Right ventricle myocardium inferior (tissue), 1 donor: Measurements from ENCODE around the gene STUB1. TPM values are rescaled to one million over a fixed set of nuclear protein-coding genes. Genes with fewer than 3 reads are reported as not detected.
"Not testable (repeated sequence)": the region's sequence is repeated elsewhere in the genome, so short reads cannot be mapped to it uniquely, and the experiment has no call there.

Experiments used
- ATAC-seq: fragments of 200-7000 bp; cut with Tn5 transposase; one replicate; pipeline ENCODE4 v1.9.1; 2020; ENCODE audit warnings: mild to moderate bottlenecking, moderate library complexity
- DNase-seq: peaks from one replicate; pipeline ENCODE4 v3.0.0; 2021; ENCODE audit errors: missing footprints
- intact Hi-C: fragments of 100-400 bp; cut with DNase I; formaldehyde crosslinking; loops from one replicate; pipeline ENCODE4 v1.11.0; 2022
- total RNA-seq: library from RNA; stranded (reverse); fragmentation: NEBNext Ultra II Directional; extraction: Animal tissue kit (Norgen Biotek cat#: 25700); gene quantifications from one replicate; pipeline ENCODE4 v1.2.1, GENCODE V29; 2021
- donor health status: DM: no; HTN: yes; CAD: no; lungs with severe emphysema.

Gene STUB1
- total RNA-seq, 1 donor from 2014 or later, result 120 TPM

DNA sequence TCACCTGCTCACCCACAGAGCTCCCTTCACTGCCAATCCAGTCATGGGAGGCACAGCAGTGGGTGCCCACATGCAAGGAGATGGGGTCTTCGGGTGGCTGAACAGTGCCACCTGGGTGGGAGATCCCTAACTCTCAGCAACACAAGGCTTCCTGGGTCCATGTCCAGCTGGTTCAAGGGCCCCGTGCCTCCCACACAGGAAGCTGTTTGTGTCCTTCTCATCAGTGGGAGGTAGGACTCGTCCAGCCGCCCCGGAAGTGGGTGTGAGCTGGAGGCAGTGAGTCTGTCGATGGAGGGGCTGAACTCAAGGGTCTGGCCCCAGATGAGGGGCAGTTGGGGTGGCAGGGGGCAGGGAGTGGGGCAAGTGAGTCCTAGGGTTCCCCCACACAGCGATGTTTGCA is 23.8 kb downstream of the STUB1 start:
- intact Hi-C loops, result no loop called here
- ATAC-seq, result no peak
- DNase-seq, result no peak

DNA sequence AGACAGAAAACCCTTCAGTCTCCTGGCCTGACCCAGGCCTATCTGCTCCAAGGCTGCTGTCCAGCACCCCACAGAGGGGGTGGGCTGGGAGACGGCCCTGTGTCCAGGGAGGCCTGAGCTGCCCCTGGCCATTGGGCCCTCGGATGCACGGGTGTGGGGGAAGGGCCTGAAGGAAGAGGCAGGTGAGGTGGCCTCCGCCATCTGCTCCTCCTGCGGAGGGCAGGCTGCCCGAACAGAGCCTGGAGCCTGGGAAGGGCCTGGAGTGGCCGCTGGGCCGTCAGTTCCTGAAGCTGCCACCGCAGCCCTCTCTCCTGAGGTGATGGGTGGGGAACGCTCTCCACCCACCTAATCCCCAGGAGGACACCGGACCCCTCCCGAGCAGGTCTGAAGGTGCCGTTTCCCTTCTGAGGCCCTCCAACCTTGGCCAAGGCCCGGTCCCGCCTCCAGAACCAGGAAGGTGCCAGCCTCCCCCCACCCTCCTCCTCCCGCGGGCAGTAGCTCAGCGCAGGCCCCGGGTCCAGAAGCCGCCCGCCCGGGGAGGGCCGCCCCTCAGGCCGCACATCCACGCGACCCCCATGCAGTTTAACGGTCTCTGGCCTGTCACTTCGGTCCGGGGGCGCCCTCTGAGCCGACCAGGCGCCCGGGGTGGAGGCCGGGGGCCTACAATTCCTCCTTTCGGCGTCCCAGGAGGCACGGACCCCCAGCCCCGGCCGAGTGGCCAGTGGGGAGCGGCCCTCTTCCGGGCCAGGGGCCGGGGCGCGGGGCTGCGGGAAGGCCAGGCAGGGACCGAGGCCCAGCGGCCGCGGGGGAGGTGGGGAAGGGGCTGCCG is 24.6 kb downstream of the STUB1 start:
- DNase-seq (no peak), ATAC-seq (no peak)
- intact Hi-C loops, result no loop called here

GRCh38 chr16:705431-706188 is 25.4 kb downstream of the STUB1 start, which contains the start of gene FBXL16:
TSS of gene FBXL16 (minus strand) at chr16:705801. CDS start at chr16:697405, 8,396 bp downstream.
- DNase-seq (no peak), ATAC-seq (no peak)
- intact Hi-C loops, result no loop called here

DNA sequence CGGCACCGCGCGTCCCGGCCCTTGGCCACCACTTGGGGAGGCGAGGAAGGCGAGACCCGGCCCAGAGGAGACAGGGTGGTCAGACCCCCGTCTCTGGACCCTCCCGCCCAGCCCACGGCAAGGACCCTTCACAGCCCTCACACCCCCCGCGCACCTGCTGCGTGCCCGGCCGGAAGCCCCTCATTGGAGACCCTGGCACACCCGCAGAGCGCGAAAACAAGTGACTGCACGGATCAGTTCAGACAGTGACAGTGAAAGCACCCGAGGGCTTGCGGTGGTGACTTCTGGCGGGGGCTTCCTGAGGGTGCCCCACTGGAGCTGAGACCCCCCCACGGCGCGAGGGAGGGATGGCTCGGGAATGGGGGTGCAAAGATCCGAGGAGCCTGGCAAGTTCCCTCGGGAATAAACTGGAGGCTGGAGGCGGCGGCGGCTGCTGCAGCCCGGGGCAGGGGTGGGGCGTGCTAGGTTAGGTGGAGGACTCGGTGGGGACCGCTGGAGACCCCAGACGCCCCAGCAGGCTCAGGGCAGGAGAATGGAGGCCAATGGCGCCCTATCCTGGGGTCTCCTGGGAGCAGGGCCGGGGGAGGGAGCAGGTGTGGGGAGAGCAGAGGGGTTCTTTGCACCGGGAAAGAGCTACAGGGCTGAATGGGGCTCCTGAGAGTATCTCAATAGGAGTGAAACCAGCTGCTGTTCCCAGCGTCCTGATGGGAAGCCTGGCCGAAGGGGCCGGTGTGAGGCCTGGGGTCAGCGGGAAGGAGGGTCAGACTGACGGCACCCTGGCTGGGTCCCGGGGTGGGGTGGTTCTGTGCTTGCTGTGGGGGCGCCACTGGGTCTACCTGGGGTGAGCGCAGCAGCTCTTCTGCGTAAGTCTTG is 26.2 kb downstream of the STUB1 start:
- no peak for DNase-seq
- intact Hi-C loops, result no loop called here
- no peak for ATAC-seq

- no peak for ATAC-seq
- intact Hi-C loops, result no loop called here
- DNase-seq, result no peak
Measured at GRCh38 chr16:707062-707538, 26.9 kb downstream of the STUB1 start.

DNA sequence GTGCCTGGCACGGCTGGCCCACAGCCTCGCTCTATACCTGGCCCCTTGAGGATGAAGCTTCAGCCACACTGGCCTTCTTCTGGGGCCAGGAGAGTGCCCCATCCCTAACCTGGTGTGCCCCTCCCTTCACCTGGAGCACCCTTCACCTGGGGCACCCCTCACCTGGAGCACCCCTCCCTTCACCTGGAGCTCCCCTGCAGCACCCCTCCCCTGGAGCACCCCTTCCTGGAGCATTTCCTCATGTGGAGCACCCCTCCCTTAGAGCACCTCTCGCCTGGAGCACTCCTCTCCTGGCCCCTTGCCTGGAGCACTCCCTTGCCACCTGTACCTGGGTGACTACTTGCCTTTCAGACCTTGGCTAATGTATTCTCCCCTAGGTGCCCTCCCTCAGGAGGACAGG is 27.8 kb downstream of the STUB1 start:
- intact Hi-C loops, result no loop called here
- no peak for DNase-seq
- no peak for ATAC-seq

GRCh38 chr16:708959-709358 is 28.7 kb downstream of the STUB1 start:
- no peak for ATAC-seq
- intact Hi-C loops, result no loop called here
- DNase-seq, result no peak

- no peak for DNase-seq
- ATAC-seq, result no peak
- intact Hi-C loops, result loop anchor here (2.0 kb wide), 1 partner anchor 75 kb away; no protein-coding TSS in a partner anchor
Measured at GRCh38 chr16:709566-710499, 29.6 kb downstream of the STUB1 start.

DNA sequence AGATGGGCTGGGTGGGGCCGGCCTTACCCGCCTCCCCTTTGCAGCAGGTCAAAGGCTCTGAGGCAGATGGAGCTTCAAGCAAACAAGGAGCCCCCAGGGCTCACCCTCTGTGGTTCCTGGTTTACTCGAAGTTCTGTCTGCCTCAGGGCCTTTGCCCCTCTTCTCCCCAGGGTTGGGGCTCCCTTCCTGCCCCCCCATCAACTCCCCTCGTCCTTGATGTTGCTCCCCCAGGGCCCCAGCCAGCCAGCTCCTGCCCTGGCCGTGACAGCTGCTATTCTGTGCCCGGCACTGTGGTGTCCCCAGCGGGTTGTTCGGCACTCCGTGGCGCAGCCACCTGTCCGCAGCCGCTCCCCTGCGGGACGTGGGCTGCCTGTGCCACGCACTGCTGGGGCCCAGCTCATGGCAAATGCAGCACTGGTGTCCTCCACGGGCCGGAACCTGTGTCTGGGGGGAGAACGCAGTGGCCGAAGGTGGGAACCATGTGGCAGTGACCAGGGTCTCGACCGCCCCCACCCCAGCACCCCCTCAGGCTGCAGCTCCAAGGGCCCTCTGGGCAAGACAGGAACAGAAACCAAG is 30.4 kb downstream of the STUB1 start:
- no peak for ATAC-seq

GRCh38 chr16:711084-711483 is 30.9 kb downstream of the STUB1 start:
- ATAC-seq, result no peak
- DNase-seq, result no peak
- intact Hi-C loops, result loop anchor here (1.0 to 2.0 kb wide), 2 partner anchors 74 to 344 kb away; no protein-coding TSS in a partner anchor

More for the DNA sequence above, 30.4 kb downstream of the STUB1 start:
- intact Hi-C loops, result loop anchor here (1.0 to 2.0 kb wide), 2 partner anchors 74 to 345 kb away; no protein-coding TSS in a partner anchor
- no peak for DNase-seq

- peak; percentile 66 for ATAC-seq
- intact Hi-C loops, result loop anchor here (1.0 to 2.0 kb wide), 2 partner anchors 73 to 344 kb away; no protein-coding TSS in a partner anchor
- peak; percentile 90 for DNase-seq
Measured at GRCh38 chr16:711548-712320, 31.5 kb downstream of the STUB1 start.

GRCh38 chr16:712740-713250 is 32.6 kb downstream of the STUB1 start:
- ATAC-seq, DNase-seq, intact Hi-C loops: not testable (repeated sequence)

DNA sequence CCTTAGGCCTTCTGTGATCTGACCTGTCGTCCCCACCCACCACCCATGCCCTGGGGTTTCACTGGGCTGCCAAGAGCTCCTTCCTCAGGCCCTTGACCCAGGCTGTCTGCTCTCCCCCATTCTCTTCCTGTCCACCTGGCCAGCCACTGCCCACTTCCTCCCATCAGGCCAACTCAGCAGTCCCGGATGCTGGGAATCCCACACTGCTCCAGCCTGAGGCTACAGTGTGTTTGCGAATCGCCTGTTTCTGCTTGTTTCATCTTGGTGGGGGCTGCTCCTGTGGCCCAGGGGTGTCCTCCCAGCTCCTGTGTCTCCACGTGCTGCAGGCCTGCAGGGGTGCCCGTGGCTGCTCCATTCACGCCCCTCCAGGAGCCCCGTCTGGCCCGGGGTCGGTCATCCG is 33.9 kb downstream of the STUB1 start:
- intact Hi-C loops, result loop anchor here (2.0 kb wide), 1 partner anchor 27 kb away; the partner anchor contains the start of gene CIAO3
- ATAC-seq (no peak), DNase-seq (no peak)

- peak; percentile 96 for DNase-seq
- ATAC-seq, result peak; percentile 93
- intact Hi-C loops, result loop anchor here (2.0 kb wide), 1 partner anchor 26 kb away; the partner anchor contains the start of gene CIAO3
Measured at GRCh38 chr16:714558-715476, 34.6 kb downstream of the STUB1 start, which contains the start of gene METRN. TSS of gene METRN (plus strand) at chr16:715118. CDS start at chr16:715290, 172 bp downstream.
